Mucosa of descending colon (tissue), 3 donors: ENCODE measurements around the gene KDM4B. TPM values are rescaled to one million over a fixed set of nuclear protein-coding genes. Genes with fewer than 3 reads are reported as not detected.
A peak's percentile ranks its signal among the peaks of the same experiment; 100 is the strongest.

Experiments used
- ATAC-seq: fragments of 200-7000 bp; cut with Tn5 transposase; one replicate; pipeline ENCODE4 v1.9.1; 2020; ENCODE audit warnings: mild to moderate bottlenecking, moderate library complexity
- DNase-seq, 3 donors: peaks; one replicate each; pipeline ENCODE4 v3.0.0-alpha.2; 2020
- H3K36me3 ChIP-seq: fragments of 200-600 bp; one replicate; pipeline ENCODE4 v1.8.0; 2021; ENCODE audit warnings: low read depth, mild to moderate bottlenecking
- H3K4me1 ChIP-seq: fragments of 200-600 bp; one replicate; pipeline ENCODE4 v1.8.0; 2021; ENCODE audit warnings: low read depth, mild to moderate bottlenecking
- H3K4me3 ChIP-seq: fragments of 200-600 bp; one replicate; pipeline ENCODE4 v1.8.0; 2021; ENCODE audit warnings: mild to moderate bottlenecking
- H3K9me3 ChIP-seq: fragments of 200-600 bp; one replicate; pipeline ENCODE4 v1.8.0; 2021; ENCODE audit warnings: mild to moderate bottlenecking
- intact Hi-C, 2 donors: fragments of 100-400 bp; cut with DNase I in 1 of 2; cut with micrococcal nuclease in 1 of 2; formaldehyde crosslinking; loops; one replicate each; pipeline versions ENCODE4 v1.11.0 to v1.11.1; 2022; cut with DNase I, micrococcal nuclease
- total RNA-seq, 3 donors: library from RNA; stranded (reverse); fragmentation: NEBNext Ultra II Directional in 2 of 3; extraction: Animal tissue kit (Norgen Biotek cat#: 25700) in 2 of 3; gene quantifications; one replicate each; pipeline versions ENCODE4 v1.2.1 to v1.2.4, GENCODE V29; 2021 to 2023
- TF ChIP-seq, protein P1 (sequence below): fragments of 200-600 bp; IDR thresholded peaks from one replicate; pipeline ENCODE4 v1.8.0; 2022; ENCODE audit warnings: antibody characterized with exemption, mild to moderate bottlenecking
- donor health status: DM: no; HTN: no; CAD: no; lungs with moderate emphysema.
- donor health status: DM: no; HTN: no; CAD: no.
- donor health status: DM: no; HTN: yes; CAD: no.

KDM4B gene
- total RNA-seq, 3 donors from 2014 or later, result 42.7 to 53.8 (median 50.0) TPM

DNA sequence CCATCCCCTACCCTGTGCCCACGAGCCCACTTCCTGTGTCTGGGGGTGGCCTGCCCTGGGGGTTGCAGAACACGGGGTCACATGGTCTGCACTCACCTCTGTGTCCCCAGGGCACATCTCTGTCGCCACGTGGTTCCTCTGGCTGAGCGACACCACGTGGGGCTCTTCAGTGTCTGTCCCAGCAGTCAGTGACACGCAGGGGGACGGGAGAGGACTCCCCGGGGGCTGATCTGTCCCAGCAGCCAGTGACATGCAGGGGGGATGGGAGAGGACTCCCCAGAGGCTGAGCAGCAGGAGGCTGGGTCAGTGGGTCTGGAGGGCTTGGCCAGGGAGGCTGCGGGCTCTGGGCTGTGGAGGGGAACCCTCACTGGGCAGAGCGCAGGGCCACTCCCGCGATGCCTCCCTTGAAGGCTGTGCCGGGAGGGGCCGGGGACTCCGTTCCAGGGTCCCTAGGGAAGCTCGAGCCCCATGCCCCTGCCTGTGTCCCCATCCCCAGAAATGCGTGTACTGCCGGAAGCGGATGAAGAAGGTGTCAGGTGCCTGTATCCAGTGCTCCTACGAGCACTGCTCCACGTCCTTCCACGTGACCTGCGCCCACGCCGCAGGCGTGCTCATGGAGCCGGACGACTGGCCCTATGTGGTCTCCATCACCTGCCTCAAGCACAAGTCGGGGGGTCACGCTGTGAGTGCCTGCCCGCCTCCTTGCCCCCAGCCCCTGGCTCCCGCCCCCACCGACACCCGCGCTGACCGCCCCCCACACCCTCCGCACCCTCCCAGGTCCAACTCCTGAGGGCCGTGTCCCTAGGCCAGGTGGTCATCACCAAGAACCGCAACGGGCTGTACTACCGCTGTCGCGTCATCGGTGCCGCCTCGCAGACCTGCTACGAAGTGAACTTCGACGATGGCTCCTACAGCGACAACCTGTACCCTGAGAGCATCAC is 174.8 kb downstream of the KDM4B start:
- no peaks in the 10 kb centered on the region for H3K36me3 ChIP-seq
- intact Hi-C loops, result no loop called here
- TF ChIP-seq, protein P1, sequence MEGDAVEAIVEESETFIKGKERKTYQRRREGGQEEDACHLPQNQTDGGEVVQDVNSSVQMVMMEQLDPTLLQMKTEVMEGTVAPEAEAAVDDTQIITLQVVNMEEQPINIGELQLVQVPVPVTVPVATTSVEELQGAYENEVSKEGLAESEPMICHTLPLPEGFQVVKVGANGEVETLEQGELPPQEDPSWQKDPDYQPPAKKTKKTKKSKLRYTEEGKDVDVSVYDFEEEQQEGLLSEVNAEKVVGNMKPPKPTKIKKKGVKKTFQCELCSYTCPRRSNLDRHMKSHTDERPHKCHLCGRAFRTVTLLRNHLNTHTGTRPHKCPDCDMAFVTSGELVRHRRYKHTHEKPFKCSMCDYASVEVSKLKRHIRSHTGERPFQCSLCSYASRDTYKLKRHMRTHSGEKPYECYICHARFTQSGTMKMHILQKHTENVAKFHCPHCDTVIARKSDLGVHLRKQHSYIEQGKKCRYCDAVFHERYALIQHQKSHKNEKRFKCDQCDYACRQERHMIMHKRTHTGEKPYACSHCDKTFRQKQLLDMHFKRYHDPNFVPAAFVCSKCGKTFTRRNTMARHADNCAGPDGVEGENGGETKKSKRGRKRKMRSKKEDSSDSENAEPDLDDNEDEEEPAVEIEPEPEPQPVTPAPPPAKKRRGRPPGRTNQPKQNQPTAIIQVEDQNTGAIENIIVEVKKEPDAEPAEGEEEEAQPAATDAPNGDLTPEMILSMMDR, result no peak
- no peaks in the 10 kb centered on the region for H3K9me3 ChIP-seq
- DNase-seq (peak in 2 of 3 donors; percentile 19 to 51), ATAC-seq (no peak)
- no peak overlapping the region for H3K4me3 ChIP-seq
- H3K4me1 ChIP-seq, result no peaks in the 10 kb centered on the region

DNA sequence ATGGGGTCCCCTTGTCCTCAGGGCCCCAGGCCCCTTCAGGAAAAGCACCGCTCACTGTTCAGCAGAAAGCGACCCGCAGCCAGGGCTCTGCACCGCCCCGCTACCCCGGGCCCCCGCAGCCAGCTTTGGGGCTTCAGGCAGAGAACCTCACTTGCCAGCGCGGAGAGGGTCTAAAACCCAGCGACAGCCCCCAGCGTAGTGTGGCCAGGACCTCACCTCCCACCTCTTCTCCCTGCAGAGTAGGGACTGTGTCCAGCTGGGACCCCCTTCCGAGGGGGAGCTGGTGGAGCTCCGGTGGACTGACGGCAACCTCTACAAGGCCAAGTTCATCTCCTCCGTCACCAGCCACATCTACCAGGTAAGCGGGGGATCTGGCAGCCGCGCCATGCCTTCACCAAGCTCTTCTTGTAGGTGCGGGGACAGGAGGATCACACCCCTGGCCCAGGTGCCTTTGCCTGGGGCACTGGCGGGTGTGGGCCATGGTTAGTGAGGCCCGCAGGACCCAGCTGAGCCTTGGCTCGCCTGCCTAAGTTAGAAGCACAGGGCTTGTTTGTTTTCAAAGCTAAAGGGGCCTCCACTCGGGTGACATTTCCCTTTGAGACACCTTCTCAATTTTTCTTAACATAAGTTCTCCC is 175.7 kb downstream of the KDM4B start:
- Histone ChIP-seq H3K4me1 (no peaks in the 10 kb centered on the region), H3K36me3 (no peaks in the 10 kb centered on the region), H3K9me3 (no peaks in the 10 kb centered on the region), H3K4me3 (no peak overlapping the region)
- ATAC-seq, result no peak
- intact Hi-C loops, result no loop called here
- TF ChIP-seq, protein P1, result no peak
- DNase-seq, result peak in 1 of 3 donors; percentile 15

DNA sequence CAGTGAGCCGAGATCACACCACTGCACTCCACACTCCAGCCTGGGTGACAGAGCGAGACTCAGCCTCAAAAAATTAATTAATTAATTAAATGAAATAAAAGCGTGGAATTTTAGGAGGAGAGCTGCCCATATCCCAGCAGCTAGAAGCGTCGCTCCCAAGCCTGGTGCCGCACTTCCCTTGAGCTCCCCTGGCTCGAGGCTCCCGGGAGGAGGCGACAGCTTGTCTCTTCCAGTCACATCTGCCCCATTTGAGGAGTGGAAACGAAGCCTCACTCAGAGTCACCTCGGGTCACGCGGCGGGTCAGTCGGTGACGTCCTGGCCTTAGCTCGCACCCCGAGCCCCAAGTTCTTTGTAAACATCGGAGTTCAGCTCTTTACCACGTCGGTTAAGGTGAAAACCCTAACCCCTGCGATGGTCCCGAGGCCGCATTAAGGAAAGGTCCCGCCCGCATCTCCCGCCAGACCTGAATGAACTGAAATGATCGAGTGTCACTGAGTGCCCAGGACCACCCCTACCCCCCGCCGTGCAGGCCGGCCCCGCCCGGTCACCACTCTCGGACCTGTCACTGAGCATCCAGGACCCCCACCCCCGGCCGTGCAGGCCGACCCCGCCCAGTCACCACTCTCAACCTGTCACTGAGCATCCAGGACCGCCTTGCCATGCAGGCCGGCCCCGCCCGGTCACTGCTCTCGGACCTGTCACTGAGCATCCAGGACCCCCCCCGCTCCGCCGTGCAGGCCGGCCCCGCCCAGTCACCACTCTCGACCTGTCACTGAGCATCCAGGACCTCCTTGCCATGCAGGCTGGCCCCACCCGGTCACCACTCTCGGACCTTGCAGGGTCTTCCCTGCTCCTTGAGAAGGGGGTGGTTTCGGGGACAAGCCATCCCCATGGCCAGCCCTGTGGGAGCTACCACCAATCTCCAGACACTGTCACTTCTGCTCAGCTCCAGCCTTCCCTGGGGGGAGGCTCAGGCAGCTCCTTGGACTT is 176.9 kb downstream of the KDM4B start:
- Histone ChIP-seq H3K9me3 (no peaks in the 10 kb centered on the region), H3K4me3 (no peak overlapping the region), H3K36me3 (no peaks in the 10 kb centered on the region), H3K4me1 (no peaks in the 10 kb centered on the region)
- intact Hi-C loops, result no loop called here
- DNase-seq (peak in 2 of 3 donors; percentile 18 to 42), ATAC-seq (no peak)
- TF ChIP-seq, protein P1, result no peak

- H3K4me3 ChIP-seq, result no peak overlapping the region
- ATAC-seq (no peak), DNase-seq (peak in 1 of 3 donors; percentile 12)
- H3K4me1 ChIP-seq, result no peaks in the 10 kb centered on the region
- intact Hi-C loops, result no loop called here
- H3K36me3 ChIP-seq, result no peaks in the 10 kb centered on the region
- TF ChIP-seq, protein P1, result no peak
- H3K9me3 ChIP-seq, result no peaks in the 10 kb centered on the region
Observed at GRCh38 chr19:5147074-5147977, 178.4 kb downstream of the KDM4B start.
